Measurements from ENCODE around the gene ME2.
"Not testable (repeated sequence)": the region's sequence is repeated elsewhere in the genome, so short reads cannot be mapped to it uniquely, and the experiment has no call there.

DNA sequence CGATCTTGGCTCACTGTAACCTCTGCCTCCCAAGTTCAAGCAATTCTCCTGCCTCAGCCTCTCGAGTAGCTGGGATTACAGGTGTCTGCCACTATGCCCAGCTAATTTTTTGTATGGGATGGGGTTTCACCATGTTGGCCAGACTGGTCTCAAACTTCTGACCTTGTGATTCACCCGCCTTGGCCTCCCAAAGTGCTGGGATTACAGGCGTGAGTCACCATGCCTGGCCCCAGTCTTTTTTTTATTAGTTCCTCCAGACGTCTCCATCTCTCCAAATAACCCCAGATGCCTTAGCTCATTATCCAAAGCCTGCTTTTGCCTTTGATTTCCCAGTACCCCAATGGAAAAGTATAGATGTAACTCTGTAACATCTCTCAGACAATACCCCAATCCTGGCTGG is 21.8 kb upstream of the ME2 start:
- TF ChIP-seq CTCF (conservative IDR thresholded peaks at IDR 0.05; ENCODE audit: low read length); EZH2phosphoT487 (IDR thresholded peaks at IDR 0.05; ENCODE audit: borderline replicate concordance, low read depth, low read length): not testable (repeated sequence)

Measured in OCI-LY7 (cell line).